COLO829 (cell line): ENCODE data around the gene CMSS1.

Experiments
- DNase-seq: peaks from one replicate; pipeline ENCODE4 v3.0.0; 2012; ENCODE audit warnings: low spot score

The CMSS1 gene

GRCh38 chr3:100149130-100149529, 331.5 kb downstream of the CMSS1 start:
- DNase-seq = no peak

- DNase-seq = no peak
Observed at GRCh38 chr3:100149713-100150415, 332.2 kb downstream of the CMSS1 start.

- no peak for DNase-seq
Observed at GRCh38 chr3:100150473-100150872, 332.8 kb downstream of the CMSS1 start.

GRCh38 chr3:100151024-100151707, 333.5 kb downstream of the CMSS1 start:
- DNase-seq = no peak

- DNase-seq = no peak
Observed at GRCh38 chr3:100154171-100154570, 336.5 kb downstream of the CMSS1 start.

DNA sequence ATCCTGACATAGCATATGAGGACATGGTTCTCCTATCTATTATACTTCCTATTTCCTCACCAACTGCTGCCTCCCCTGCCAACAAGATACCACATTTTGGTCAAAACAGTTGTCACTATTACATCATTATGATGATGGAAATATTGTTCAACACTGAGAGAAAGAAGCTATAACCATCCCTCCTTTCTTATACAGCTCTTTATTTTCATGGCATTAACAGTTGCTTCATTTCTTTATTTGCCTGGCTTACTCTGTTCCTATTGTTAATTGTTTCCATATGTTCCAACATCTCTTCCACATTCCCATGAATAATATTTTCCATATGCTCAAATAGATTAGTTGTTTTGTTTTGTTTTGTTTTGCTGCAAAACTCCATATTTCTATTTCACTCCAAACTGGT, 337.5 kb downstream of the CMSS1 start:
- DNase-seq = no peak

DNA sequence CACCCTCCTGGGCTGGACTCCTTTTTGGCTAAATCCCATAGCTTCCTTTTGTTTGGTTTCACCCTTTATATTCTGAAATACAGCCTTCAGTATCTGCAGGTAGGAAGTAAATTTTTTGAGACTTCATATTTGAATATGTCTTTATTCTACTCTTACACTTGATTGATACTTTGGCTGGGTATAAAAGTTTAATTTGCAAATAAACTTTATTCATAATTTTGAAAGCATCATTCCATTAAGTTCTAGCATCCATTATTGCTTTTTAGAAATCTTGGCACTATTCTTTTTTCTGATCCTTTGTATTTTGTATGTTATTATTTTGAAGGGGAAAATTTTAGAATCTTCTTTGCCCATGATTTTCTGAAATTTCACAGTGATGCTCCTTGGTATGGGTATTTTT, 337.9 kb downstream of the CMSS1 start:
- DNase-seq = no peak

DNA sequence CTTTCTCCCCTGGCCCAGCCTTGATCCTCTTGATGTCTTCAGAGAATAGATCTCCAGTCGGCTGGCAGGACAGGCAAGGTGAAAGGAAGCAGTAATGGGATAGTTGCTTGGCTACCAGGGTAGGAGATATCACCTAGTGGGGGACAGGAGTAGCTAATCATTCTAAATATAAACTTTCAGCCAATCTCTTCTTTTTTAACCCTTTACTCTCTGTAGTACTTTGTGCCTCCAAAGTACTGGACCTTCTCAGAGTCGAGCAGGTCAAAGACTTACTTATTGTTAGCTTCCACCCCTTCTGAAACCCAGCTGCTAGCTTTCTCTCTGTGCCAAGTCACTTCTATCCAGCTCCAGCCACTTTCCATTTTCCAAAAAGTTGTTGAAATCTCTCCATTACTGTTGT, 340.0 kb downstream of the CMSS1 start:
- DNase-seq = no peak

GRCh38 chr3:100158918-100159330, 341.3 kb downstream of the CMSS1 start:
- DNase-seq = no peak

GRCh38 chr3:100159331-100160153, 341.9 kb downstream of the CMSS1 start:
- peak; percentile 67 for DNase-seq

GRCh38 chr3:100160521-100160920, 342.9 kb downstream of the CMSS1 start:
- no peak for DNase-seq

- DNase-seq = no peak
Observed at GRCh38 chr3:100163787-100164186, 346.1 kb downstream of the CMSS1 start.

DNA sequence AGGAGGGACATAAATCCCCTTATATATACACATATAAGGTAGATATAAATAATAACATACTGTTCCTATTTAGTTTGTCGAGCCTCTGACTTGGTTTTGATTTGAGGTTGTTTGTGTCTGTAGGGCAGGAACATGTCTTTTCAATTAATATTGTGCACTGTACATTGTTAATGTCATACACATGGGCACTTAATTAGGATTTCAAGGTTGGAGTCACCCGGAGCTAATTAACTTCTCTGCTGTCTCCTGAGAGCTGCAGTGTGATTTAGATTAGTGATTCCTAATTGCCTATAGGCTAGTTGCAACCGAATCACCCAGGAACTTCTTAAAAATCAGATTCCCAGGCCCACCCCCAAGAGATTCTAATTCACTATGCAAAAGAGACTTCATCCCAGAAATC, 347.1 kb downstream of the CMSS1 start:
- no peak for DNase-seq

DNA sequence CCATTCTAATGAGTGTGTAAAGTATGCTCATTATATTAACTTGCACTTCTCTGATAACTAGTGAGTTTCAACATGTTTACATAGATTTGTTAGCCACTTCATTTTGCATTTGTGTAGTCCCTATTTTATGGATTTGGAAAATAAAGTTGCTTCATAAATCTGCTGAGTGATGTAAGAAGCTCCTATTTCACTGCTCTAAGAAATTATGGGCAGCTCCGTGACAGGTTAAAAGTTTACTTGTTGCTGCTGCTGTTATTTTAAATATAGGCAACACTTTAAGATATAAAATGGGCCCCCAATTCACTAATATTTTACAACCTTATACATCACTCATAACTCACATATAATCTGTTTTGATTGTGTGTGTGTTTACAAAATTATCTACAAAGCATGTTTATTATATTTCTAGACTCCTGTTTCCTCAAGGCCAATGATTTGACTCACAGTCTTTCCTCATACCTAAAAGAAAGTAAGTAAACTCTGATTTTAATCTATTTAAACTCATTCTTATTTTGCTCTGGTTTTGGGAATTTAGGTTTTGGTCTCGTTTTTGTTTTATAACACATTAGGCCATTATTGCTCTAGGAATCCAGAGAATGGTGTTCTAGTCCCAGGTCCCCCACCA, 348.4 kb downstream of the CMSS1 start:
- DNase-seq = no peak

DNA sequence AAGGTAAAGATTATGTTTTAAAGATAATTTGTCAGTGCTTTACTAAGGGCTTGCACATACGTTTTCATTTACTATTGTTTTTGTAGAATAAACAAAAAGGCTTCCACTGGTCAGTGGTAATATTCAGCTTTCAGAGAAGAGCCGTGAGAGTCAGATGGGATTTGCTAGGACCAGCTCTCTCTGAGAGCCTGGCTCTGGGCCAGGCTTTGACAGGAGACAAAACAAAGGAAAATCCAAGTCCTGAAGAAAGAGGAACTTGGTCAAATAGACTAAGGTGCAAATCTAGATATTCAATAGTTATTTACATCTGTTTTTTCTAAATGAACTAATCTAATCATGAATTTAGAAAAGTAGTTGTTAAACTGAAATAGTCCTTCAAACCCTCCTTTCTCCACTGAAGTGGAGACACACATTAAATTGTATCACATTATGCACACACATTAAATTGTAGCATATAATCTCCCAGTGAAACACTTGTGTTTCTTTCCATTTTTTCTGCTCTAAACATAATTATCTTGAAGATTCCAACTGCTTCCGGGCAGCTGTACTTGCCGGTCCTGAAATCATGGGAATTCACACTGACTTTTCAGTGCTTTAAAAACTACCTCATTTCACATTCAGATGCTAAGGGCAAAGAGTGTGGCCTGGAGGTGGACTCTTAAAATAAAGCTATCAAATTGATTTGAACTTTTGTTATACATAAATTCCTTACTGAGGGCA, 351.7 kb downstream of the CMSS1 start:
- DNase-seq = no peak

DNA sequence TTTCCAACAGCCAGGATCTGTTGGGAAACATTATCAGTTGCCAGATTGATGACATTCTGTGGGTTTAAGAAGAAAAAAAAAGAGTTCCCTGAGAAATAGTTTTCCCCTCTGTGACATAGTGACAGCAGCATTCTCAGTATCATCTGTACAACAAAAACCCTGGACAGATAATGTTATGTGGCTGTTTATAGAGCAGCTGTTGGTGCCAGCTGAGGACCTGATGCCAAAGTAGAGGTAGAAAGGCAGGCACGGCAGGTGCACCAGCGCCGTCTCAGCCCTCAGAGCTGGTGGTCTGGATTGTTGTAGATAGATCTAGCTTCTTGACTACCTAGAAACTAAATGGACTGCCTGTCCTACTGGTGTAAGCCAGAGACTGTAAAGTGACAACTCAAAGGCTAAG, 352.8 kb downstream of the CMSS1 start:
- DNase-seq = no peak

GRCh38 chr3:100171211-100171914, 353.7 kb downstream of the CMSS1 start:
- no peak for DNase-seq

DNA sequence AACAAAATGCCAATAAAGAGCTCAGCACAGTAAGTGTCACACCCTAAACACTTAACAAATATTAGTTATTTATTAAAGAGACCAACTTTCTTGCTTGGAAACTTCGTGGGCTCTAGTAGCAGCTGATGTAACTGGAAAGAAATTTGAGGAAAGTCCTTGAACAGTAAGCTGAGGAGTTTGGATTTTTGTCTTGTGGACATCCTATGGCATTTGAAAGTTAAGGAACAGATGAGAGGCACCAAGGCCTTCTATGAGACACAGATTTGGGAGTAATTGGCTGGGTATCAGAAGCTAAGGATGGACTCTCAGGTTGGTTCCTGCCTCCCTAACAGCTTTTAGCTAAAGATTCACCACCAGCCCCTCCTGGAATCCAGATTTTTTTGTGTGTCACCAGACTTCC, 356.3 kb downstream of the CMSS1 start:
- DNase-seq = no peak

DNA sequence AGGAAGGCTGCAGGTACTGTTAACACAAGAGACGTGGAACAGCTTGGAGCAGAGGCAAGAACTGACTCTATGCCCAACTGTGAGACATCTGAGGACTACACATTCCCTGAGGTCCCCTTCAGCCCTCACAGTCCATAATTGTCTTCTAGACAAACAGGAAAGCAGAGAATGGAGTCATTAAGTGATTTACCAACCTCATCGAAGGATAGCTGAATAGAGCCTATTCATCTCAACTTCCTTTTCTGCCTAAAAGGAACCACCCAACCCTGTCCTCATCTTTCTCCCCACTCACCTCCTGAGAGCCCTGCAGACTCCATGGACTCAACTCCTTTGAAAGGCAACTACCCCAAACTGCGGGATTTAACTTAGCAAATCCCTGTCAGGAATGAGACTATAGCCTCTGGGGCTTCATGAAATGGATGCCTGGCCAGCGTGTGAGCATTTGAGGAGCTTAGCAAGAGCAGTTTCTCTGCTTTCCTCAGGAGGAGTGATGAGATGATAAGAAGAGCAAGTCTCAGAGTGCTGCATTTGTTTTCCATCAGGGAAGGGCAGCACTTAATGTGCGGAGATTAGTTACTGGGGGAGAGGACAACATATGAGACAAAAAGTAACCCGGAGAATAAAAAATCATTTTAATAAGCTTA, 358.1 kb downstream of the CMSS1 start:
- peak; percentile 74 for DNase-seq

GRCh38 chr3:100179692-100180349, 362.2 kb downstream of the CMSS1 start:
- no peak for DNase-seq
